ENCODE results near the gene ANKRD23.

ANKRD23 gene

GRCh38 chr2:96876269-96877041, 32.6 kb upstream of the ANKRD23 start:
- Histone ChIP-seq H3K4me3 (ENCODE audit: extremely low read depth, insufficient read depth, low read length, poor library complexity, severe bottlenecking) (no peak overlapping the region), H3K9me3 (ENCODE audit: control insufficient read depth, low read length) (no peaks in the 10 kb centered on the region), H3K36me3 (ENCODE audit: control insufficient read depth, insufficient read depth, low read length) (no peaks in the 10 kb centered on the region), H3K27ac (ENCODE audit: low read depth, low read length, severe bottlenecking) (peak overlapping the region; percentile 56), H3K4me1 (ENCODE audit: control insufficient read depth, insufficient read depth, low read length, poor library complexity, severe bottlenecking) (peaks cover 53% of the 10 kb centered on the region)
- WGBS, 2 experiments (ENCODE audit: insufficient coverage in 2 of 2), result 86 to 88% methylated on average over 13 to 14 of the region's 16 CpGs

DNA sequence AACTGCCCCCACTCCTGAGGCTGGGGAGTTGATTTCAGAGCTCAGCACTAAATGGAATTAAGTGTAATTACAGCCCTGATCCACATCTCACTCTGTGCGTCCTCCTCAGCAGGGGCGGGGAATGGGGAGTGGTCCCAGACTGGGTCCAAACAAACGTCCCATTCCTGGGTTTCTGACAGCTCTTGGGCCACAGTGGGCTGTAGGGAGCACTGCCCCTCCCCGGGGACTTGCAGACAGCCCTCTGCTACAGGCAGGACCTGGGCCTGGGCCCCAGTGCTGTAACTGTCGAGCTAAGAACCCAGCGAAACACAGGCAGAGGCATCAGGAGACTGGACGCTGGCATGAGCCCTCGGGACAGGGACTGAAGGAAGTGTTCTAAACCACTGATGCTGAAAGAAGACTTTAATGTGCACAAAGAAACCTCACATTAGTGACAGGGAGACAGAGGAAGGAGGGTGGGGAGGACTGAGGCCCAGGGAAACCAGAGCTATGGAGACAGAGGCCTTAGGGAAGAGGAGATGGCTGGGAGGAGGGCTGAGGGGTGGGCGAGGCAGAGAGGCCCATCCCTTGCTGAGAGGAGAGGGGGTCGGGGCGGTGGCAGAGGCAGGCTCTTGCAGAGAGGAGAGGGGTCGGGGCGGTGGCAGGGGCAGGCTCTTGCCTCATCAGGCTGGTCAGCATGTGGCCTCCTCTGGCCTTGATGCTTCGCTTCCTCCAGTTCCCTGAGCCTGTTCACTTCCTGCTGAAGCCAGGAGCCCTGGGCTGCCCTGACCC, 31.9 kb upstream of the ANKRD23 start:
- H3K4me1 ChIP-seq (ENCODE audit: control insufficient read depth, insufficient read depth, low read length, poor library complexity, severe bottlenecking), result peaks cover 49% of the 10 kb centered on the region
- no peaks in the 10 kb centered on the region for H3K36me3 ChIP-seq (ENCODE audit: control insufficient read depth, insufficient read depth, low read length)
- H3K9me3 ChIP-seq (ENCODE audit: control insufficient read depth, low read length), result no peaks in the 10 kb centered on the region
- peak overlapping the region; percentile 58 for H3K27ac ChIP-seq (ENCODE audit: low read depth, low read length, severe bottlenecking)
- 42 to 53% methylated on average over 13 to 14 of the region's 14 CpGs for WGBS, 2 experiments (ENCODE audit: insufficient coverage in 2 of 2)
- H3K4me3 ChIP-seq (ENCODE audit: extremely low read depth, insufficient read depth, low read length, poor library complexity, severe bottlenecking), result no peak overlapping the region

DNA sequence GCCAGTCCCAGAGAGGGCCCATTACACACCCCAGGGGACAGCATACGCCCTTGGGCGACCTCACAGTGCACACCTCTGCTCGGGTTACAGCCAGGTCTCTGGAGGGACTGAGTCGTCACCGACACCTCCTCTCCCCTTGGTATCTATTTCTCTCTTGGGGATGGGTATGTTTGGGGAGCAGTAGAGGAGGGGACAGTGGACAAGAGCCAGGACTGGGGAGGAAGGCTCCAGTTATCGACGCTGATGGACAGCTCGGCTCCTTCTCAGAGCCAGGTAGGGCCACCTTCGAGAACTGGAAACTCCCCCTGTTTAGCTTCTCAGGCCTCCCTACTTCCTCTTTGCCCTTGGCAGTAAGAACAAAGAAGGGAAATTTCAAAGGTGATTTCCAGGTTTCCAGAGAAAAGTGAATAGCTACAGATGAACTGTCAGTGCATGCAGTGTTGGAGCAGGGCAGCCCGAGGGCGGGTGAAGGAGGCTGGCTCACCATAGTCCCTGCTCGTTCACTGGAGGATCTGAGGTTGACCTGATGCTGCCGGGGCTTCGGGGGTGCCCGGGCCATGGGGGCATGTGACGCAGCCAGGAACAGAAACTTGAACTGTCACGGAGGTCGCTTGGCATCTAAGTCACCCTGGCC, 30.5 kb upstream of the ANKRD23 start:
- peaks cover 52% of the 10 kb centered on the region for H3K4me1 ChIP-seq (ENCODE audit: control insufficient read depth, insufficient read depth, low read length, poor library complexity, severe bottlenecking)
- 83 to 86% methylated on average over 9 to 13 of the region's 18 CpGs for WGBS, 2 experiments (ENCODE audit: insufficient coverage in 2 of 2)

GRCh38 chr2:96873651-96874096, 29.9 kb upstream of the ANKRD23 start:
- Histone ChIP-seq H3K9me3 (ENCODE audit: control insufficient read depth, low read length) (no peaks in the 10 kb centered on the region), H3K4me3 (ENCODE audit: extremely low read depth, insufficient read depth, low read length, poor library complexity, severe bottlenecking) (no peak overlapping the region), H3K4me1 (ENCODE audit: control insufficient read depth, insufficient read depth, low read length, poor library complexity, severe bottlenecking) (peaks cover 52% of the 10 kb centered on the region), H3K27ac (ENCODE audit: low read depth, low read length, severe bottlenecking) (peak overlapping the region; percentile 67), H3K36me3 (ENCODE audit: control insufficient read depth, insufficient read depth, low read length) (no peaks in the 10 kb centered on the region)
- WGBS, 2 experiments (ENCODE audit: insufficient coverage in 2 of 2), result 53 to 78% methylated on average over 4 of the region's 8 CpGs

More for the DNA sequence above, 30.5 kb upstream of the ANKRD23 start:
- Histone ChIP-seq H3K27ac (ENCODE audit: low read depth, low read length, severe bottlenecking) (peak overlapping the region; percentile 66), H3K36me3 (ENCODE audit: control insufficient read depth, insufficient read depth, low read length) (no peaks in the 10 kb centered on the region), H3K9me3 (ENCODE audit: control insufficient read depth, low read length) (no peaks in the 10 kb centered on the region), H3K4me3 (ENCODE audit: extremely low read depth, insufficient read depth, low read length, poor library complexity, severe bottlenecking) (no peak overlapping the region)

- Histone ChIP-seq H3K9me3 (ENCODE audit: control insufficient read depth, low read length) (no peaks in the 10 kb centered on the region), H3K36me3 (ENCODE audit: control insufficient read depth, insufficient read depth, low read length) (peaks cover under 1% of the 10 kb centered on the region), H3K4me1 (ENCODE audit: control insufficient read depth, insufficient read depth, low read length, poor library complexity, severe bottlenecking) (peaks cover 51% of the 10 kb centered on the region), H3K27ac (ENCODE audit: low read depth, low read length, severe bottlenecking) (peak overlapping the region; percentile 67), H3K4me3 (ENCODE audit: extremely low read depth, insufficient read depth, low read length, poor library complexity, severe bottlenecking) (peak overlapping the region; percentile 2)
- WGBS, 2 experiments (ENCODE audit: insufficient coverage in 2 of 2), result 68 to 83% methylated on average over 8 to 10 of the region's 14 CpGs
Measured at GRCh38 chr2:96872591-96873349, 28.9 kb upstream of the ANKRD23 start.

DNA sequence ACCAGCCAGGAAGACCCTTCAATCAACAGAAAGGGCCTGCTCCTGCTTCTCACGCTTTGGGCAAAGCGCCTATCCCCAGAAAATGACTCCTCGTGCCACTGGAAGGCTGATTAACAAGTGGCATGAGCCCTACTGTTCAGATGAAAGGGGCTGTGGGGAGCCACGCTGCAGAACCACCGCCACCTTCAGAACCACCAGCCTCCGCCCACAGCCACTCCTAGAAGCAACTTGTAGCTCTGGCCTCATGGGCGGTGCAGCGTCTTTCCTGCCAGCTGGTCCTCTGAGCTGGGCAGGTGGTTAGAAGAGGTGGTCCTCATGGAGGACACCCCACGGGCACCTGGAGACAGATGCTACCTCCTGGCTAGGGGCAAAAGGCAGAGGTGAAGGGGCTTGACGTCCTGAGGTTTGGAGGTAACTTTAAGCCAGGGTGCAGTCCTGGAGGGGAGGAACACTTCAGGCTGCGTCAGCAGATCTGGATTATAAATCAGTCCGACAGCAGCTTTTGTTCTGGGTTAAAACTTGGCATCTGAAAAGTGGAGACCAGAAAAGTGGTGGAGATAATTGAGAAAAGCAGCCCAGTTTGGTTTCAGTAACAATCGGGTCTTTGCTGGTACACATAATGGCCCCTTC, 26.9 kb upstream of the ANKRD23 start:
- WGBS, 2 experiments (ENCODE audit: insufficient coverage in 2 of 2), result 46 to 62% methylated on average over 6 to 8 of the region's 13 CpGs
- Histone ChIP-seq H3K9me3 (ENCODE audit: control insufficient read depth, low read length) (no peaks in the 10 kb centered on the region), H3K4me1 (ENCODE audit: control insufficient read depth, insufficient read depth, low read length, poor library complexity, severe bottlenecking) (peaks cover 48% of the 10 kb centered on the region), H3K4me3 (ENCODE audit: extremely low read depth, insufficient read depth, low read length, poor library complexity, severe bottlenecking) (peak overlapping the region; percentile 90), H3K27ac (ENCODE audit: low read depth, low read length, severe bottlenecking) (no peak overlapping the region), H3K36me3 (ENCODE audit: control insufficient read depth, insufficient read depth, low read length) (peaks cover 21% of the 10 kb centered on the region)

- peaks cover 40% of the 10 kb centered on the region for H3K4me1 ChIP-seq (ENCODE audit: control insufficient read depth, insufficient read depth, low read length, poor library complexity, severe bottlenecking)
- H3K27ac ChIP-seq (ENCODE audit: low read depth, low read length, severe bottlenecking), result peak within 1 kb of the TSS; percentile 95
- WGBS, 2 experiments (ENCODE audit: insufficient coverage in 2 of 2), result 1 to 2% methylated on average over 67 to 76 of the region's 93 CpGs
- peak within 1 kb of the TSS; percentile 90 for H3K4me3 ChIP-seq (ENCODE audit: extremely low read depth, insufficient read depth, low read length, poor library complexity, severe bottlenecking)
- H3K9me3 ChIP-seq (ENCODE audit: control insufficient read depth, low read length), result no peaks in the 10 kb centered on the region
- H3K36me3 ChIP-seq (ENCODE audit: control insufficient read depth, insufficient read depth, low read length), result peaks cover 28% of the 10 kb centered on the region
Measured at GRCh38 chr2:96869822-96870625, 26.2 kb upstream of the ANKRD23 start, which contains the start of gene SEMA4C. Gene SEMA4C, minus strand, starts transcription at chr2:96870080. Its CDS starts 2,194 bp downstream, at chr2:96867886.

DNA sequence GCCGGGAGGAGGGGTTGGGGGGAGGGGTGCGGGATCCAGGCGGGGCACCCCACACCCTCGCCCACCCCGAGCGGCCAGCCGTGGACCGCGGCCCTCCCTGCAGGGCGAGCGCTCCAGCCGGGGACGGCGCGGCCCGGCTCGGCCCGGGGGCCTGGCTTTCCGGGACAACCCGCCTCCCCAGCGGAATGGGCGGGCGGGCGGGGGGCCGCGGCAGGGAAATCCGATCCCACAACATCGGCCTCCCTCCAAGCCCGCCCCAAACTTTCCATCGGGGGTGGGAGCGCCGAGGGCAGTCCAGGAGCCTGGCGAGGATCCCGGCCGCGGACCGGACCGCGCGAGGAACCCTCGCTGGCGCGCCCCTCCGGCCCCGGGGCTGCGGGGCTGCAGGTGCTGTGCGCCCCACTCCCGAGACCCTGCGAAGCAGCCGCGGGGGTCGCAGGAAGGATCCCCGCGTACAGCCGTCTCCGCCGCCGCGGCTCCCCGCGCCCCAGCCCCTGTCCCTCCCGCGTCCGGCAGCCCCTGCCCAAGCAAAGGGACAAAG, 25.5 kb upstream of the ANKRD23 start:
- Histone ChIP-seq H3K27ac (ENCODE audit: low read depth, low read length, severe bottlenecking) (peak overlapping the region; percentile 95), H3K9me3 (ENCODE audit: control insufficient read depth, low read length) (no peaks in the 10 kb centered on the region), H3K4me3 (ENCODE audit: extremely low read depth, insufficient read depth, low read length, poor library complexity, severe bottlenecking) (peak overlapping the region; percentile 90), H3K4me1 (ENCODE audit: control insufficient read depth, insufficient read depth, low read length, poor library complexity, severe bottlenecking) (peaks cover 34% of the 10 kb centered on the region), H3K36me3 (ENCODE audit: control insufficient read depth, insufficient read depth, low read length) (peaks cover 35% of the 10 kb centered on the region)
- WGBS, 2 experiments (ENCODE audit: insufficient coverage in 2 of 2), result 0 to 1% methylated on average over 37 to 60 of the region's 64 CpGs

- WGBS, 2 experiments (ENCODE audit: insufficient coverage in 2 of 2), result 0 to 1% methylated on average over 17 to 49 of the region's 76 CpGs
- peaks cover 27% of the 10 kb centered on the region for H3K4me1 ChIP-seq (ENCODE audit: control insufficient read depth, insufficient read depth, low read length, poor library complexity, severe bottlenecking)
- peaks cover 41% of the 10 kb centered on the region for H3K36me3 ChIP-seq (ENCODE audit: control insufficient read depth, insufficient read depth, low read length)
Measured at GRCh38 chr2:96868555-96869280, 24.9 kb upstream of the ANKRD23 start.

More at GRCh38 chr2:96868555-96869280, 24.9 kb upstream of the ANKRD23 start:
- no peaks in the 10 kb centered on the region for H3K9me3 ChIP-seq (ENCODE audit: control insufficient read depth, low read length)
- H3K27ac ChIP-seq (ENCODE audit: low read depth, low read length, severe bottlenecking), result peak overlapping the region; percentile 95
- peak overlapping the region; percentile 90 for H3K4me3 ChIP-seq (ENCODE audit: extremely low read depth, insufficient read depth, low read length, poor library complexity, severe bottlenecking)
